GM18868 (cell line): ENCODE measurements around the gene FOXK1.
"Not testable (repeated sequence)": the region's sequence is repeated elsewhere in the genome, so short reads cannot be mapped to it uniquely, and the experiment has no call there.

Source experiments
- ATAC-seq: cut with Tn5 transposase; IDR thresholded peaks from one replicate; pipeline ENCODE4 v1.9.1; 2021; ENCODE audit warnings: mild to moderate bottlenecking, moderate library complexity; ENCODE audit not compliant: unreplicated experiment

Gene FOXK1

GRCh38 chr7:4783292-4783652, 101.2 kb downstream of the FOXK1 start:
- no peak for ATAC-seq

DNA sequence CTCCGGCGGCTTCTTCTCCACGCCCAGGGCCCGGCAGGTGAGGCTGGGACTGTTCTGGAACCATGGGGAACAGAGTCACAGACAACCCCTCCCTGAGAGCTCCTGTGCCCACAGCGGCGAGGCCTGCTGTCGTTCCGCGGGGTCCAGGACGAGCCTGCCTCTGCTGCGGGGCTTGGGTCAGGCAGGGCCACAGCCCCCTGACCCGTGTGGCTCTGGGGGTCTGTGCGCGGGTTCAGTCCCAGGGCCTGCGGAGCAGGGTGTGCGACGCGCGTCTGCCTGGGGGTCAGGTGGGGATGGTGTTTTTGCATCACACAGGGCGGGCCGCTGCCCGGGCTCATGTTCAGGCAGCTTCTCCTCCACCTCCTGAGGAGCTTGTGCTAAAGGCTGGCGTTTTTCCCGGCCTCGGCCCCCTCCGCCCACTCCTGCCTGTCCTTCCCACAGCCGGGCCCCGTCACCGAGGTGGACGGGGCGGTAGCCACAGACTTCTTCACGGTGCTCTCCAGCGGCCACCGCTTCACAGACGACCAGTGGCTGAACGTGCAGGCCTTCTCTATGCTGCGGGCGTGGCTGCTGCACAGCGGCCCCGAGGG, 101.8 kb downstream of the FOXK1 start:
- ATAC-seq = no peak

DNA sequence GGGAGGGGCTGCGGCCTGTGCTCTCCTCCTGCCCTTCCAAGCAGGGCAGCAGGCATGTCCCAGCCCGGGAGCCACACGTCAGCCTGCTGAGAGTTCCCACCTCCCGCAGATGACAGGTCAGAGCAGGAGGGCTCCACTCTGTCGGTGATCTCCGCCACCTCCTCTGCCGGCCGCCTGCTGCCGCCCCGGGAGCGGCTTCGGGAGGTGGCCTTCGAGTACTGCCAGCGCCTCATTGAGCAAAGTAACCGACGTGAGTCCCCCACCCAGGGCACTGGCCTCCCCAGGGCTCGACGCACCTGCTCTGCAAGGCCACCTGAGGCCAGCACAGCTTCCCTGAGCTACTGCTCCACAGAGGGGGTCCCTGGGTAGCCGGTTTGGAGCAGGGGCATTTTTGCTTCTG, 102.7 kb downstream of the FOXK1 start:
- ATAC-seq = no peak

DNA sequence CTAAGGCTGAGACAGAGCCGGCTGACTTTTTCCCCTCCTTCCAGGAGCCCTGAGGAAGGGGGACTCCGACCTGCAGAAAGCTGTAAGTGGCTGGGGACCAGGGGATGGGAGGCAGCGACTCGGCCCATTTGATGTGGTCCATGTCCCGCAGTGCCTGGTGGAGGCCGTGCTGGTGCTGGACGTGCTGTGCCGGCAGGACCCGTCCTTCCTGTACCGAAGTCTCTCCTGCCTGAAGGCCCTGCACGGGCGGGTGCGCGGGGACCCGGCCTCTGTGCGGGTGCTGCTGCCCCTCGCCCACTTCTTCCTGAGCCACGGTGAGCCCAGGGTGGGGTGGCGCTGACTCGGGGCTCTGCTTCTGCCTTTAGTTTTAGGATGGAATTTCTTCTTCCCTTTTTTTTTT, 103.3 kb downstream of the FOXK1 start:
- ATAC-seq = no peak

DNA sequence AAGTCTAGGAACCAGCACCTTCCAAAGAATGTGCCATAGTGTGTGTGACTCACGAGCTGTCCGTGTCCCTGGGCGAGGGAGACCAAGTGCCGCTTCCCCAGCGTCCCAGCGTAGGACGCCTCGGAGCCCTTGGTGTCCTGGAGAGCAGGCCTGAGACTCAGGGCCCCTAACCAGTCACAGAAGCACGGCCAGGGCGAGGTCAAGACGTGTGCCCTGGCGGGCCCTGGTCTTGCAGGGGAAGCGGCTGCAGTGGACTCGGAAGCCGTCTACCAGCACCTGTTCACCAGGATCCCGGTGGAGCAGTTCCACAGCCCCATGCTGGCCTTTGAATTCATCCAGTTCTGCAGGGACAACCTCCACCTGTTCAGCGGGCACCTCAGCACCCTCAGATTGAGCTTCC, 103.9 kb downstream of the FOXK1 start:
- ATAC-seq = no peak

DNA sequence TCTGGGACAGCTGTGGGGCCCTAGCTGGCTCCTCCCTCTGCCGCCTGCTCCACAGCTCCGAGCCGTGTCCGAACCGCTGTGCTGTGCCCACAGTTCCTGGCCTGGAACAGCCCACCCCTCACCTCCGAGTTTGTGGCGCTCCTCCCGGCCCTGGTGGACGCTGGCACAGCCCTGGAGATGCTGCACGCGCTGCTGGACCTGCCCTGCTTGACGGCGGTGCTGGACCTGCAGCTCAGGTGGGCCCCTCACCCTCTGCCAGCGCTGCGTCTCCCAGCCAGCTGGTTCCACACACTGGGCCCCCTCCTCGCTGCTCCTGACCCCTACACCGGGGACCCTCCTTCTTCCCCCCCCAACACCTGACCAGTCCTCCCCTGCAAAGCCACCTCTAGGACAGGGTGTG, 105.4 kb downstream of the FOXK1 start:
- ATAC-seq = no peak

- no peak for ATAC-seq
Measured at GRCh38 chr7:4787947-4788626, 106.0 kb downstream of the FOXK1 start.

- no peak for ATAC-seq
Measured at GRCh38 chr7:4788627-4789189, 106.6 kb downstream of the FOXK1 start.

- ATAC-seq = no peak
Measured at GRCh38 chr7:4789194-4790077, 107.3 kb downstream of the FOXK1 start.

- no peak for ATAC-seq
Measured at GRCh38 chr7:4790078-4790465, 108.0 kb downstream of the FOXK1 start.

DNA sequence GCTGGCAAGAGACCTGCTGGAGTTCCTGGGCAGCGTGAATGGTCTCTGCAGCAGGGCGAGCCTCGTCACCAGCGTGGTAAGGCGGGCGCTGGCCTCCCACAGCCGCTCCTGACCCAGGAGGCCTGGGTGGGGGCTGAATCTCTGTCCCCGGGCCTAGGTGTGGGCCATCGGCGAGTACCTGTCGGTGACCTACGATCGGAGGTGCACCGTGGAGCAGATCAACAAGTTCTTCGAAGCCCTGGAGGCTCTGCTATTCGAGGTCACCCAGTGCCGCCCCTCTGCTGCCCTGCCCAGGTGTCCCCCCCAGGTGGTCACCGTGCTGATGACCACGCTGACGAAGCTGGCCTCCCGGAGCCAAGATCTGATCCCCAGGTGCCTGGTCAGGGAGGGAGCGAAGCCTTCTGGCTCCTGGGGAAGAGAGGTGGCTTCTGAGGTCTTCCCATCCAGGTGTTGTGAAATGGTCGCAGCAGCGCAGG, 108.5 kb downstream of the FOXK1 start:
- ATAC-seq = no peak

DNA sequence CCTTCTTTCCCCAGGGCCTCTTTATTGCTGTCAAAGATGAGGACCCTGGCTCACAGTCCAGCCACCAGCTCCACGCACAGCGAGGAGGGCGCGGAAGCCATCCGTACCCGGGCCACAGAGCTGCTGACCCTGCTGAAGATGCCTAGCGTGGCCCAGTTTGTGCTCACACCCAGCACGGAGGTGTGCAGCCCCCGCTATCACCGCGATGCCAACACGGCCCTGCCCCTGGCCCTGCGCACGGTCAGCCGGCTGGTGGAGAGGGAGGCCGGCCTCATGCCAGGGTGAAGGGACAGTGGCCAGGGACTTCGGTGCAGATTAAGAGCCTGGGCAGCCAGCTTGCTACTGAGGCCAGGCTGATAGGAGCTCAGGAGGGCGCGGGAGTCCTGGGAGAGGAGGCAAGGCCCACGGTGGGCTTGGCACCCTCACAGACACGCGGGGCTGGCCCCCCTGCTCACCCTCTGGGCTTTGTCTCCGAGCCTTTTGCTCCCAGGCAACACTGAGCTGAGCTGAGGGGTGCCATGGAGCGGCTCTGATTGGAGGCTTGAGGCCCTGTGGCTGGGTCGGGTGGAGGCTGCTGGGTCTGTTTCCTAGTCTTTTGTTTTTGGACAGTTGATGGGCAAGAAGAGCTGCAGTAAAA, 109.1 kb downstream of the FOXK1 start:
- no peak for ATAC-seq

- ATAC-seq = peak; percentile 71
Measured at GRCh38 chr7:4791738-4792536, 109.8 kb downstream of the FOXK1 start.

DNA sequence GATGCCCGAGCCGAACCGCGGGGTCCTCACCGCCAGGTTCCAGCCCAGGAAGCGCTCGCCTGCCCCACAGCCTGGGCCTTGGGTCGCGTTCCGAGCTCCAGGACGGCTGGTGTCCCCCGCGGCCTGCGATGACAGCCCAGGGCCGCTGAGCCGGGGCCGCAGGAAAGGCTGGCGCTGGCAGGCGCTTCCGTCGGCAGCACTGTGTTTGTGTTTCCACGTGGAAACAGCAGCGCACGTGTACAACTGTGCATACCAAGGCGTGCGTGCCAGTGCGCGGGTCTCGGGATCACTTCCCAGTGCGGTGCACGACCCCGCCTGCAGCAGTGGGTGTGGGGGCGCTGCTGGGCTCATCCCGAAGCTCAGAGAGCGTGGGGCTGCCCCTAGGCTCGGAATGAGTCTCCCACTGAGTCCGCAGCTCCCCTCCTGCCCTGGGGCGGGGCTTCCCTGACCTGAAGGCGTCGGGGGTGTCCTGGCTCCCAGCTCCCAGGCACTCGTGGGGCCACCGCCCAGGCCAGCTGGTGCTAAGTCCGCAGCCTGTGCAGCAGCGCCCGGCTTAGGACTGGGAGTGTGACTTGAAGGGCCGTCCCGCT, 110.5 kb downstream of the FOXK1 start:
- no peak for ATAC-seq

DNA sequence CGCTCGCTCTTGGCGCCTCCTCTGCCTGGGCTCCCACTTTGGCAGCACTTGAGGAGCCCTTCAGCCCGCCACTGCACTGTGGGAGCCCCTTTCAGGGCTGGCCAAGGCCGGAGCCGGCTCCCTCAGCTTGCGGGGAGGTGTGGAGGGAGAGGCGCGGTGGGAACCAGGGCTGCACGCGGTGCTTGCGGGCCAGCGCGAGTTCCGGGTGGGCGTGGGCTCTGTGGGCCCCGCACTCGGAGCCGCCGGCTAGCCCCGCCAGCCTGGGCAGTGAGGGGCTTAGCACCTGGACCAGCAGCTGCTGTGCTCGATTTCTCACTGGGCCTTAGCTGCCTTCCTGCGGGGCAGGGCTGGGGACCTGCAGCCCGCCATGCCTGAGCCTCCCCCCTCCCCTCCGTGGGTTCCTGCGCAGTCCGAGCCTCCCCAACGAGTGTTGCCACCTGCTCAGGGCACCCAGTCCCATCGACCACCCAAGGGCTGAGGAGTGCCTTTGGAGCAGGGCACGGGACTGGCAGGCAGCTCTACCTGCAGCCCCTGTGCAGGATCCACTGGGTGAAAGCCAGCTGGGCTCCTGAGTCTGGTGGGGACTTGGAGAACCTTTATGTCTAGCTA, 111.4 kb downstream of the FOXK1 start:
- not testable (repeated sequence) for ATAC-seq

DNA sequence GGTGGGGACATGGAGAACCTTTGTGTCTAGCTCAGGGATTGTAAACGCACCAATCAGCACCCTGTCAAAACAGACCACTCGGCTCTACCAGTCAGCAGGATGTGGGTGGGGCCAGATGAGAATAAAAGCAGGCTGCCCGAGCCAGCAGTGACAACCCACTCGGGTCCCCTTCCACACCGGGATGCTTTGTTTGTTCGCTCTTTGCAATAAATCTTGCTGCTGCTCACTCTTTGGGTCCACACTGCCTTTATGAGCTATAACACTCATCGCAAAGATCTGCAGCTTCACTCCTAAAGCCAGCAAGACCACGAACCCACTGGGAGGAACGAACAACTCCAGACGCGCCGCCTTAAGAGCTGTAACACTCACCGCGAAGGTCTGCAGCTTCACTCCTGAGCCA, 112.1 kb downstream of the FOXK1 start:
- not testable (repeated sequence) for ATAC-seq

GRCh38 chr7:4794591-4795350, 112.7 kb downstream of the FOXK1 start:
- ATAC-seq = no peak

GRCh38 chr7:4796453-4796852, 114.4 kb downstream of the FOXK1 start:
- no peak for ATAC-seq
